Measurements from ENCODE around the gene FGFR3.

The FGFR3 gene

DNA sequence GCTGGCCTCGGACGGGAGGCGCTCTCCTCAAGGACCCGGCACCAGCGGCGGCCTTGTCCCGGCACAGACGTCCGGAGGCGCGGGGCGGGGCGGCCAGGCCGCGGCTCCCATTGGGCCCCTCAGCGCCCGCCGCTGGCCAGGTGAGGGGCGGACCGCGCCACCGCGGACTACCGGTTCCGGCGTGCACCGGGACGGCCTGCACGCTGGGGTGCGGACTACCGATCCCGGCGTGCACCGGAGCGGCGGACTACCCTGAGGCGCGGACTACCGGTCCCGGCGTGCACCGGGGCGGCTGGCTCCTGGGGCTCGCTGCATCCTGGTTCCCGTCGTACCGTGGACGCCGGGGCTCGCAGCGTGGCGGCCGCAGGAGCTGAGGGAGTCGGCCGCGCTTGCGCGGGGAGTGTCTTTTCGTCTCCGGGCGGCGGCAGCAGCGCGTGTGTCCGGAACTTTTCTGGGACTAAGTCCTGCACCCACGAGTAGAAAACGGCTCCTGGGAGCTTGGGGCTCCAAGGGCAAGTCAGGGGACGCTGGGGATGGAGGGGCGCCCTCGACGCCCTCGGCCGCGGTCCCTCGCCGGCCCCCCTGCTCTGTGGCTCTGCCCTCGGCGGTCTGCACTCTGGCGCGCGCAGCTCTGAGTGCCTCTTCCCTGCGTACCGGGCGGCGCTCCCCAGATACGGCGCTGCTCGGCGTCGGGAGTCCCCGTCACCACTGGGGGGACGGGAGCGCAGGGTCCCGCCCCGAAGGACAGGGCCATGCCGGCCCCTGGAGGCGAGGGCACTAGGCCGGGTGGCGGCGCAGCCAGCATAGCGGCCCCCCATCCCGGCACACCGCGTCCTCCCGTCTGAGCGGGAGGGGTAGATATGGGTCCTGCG lies 63.2 kb downstream of the FGFR3 start, which contains the start of gene LETM1:
TSS of gene LETM1 (minus strand) at position 86 of the 872 bp plus-strand sequence. CDS start 206 bp downstream, outside the sequence.
- in situ Hi-C loops (cut with HindIII; ENCODE audit: low pct_unique_long_range_greater_than_20kb, low sequenced_read_pairs), result no loop called here
- no peak for TF ChIP-seq JUND (IDR thresholded peaks at IDR 0.05; ENCODE audit: low read depth)
- peak; percentile 96 to 97 for DNase-seq (ENCODE audit: low read depth in 1 of 2, low spot score in 1 of 2)

DNA sequence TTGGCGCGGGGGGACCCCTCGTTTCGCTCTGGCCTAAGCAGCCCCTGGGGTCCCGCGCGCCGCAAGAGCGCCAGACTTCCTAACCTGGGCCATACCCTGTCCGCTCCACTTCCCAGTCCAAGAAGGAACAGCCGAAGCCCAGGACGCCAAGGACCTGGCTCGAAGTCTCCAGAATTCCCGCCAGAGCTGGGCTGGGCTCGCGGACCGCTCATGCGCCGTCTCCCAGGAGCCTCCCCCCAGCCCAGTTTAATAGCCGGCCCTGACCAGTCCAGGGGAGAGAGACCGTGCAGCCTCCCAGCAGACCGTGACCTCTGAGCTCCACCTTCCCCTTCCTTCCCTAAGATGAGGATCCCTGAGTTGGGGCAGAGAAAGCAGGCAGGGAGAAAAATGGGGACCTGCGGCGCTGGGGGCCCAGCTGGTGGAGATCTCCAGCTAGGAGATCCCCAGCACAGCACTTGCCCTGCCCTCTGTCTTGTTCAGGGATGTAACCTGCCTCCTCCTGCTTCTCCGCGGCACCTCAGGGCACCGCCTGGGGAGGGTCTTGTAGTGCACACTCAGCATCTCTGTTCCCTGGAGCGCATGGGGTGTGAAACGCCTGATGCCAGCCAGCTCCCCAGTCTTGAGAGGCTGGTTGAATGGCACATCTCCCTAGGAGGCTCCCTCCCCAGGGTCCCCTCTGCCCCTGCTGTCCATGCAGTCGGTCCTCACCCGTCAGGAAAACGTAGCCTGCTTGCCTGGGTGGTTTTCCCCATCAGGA lies 64.0 kb downstream of the FGFR3 start:
- peak in 1 of 2 experiments; percentile 43 for DNase-seq (ENCODE audit: low read depth in 1 of 2, low spot score in 1 of 2)
- no peak for TF ChIP-seq JUND (IDR thresholded peaks at IDR 0.05; ENCODE audit: low read depth)
- in situ Hi-C loops (cut with HindIII; ENCODE audit: low pct_unique_long_range_greater_than_20kb, low sequenced_read_pairs), result no loop called here

GRCh38 chr4:1857931-1858330 lies 64.8 kb downstream of the FGFR3 start:
- in situ Hi-C loops (cut with HindIII; ENCODE audit: low pct_unique_long_range_greater_than_20kb, low sequenced_read_pairs), result no loop called here
- no peak for DNase-seq (ENCODE audit: low read depth in 1 of 2, low spot score in 1 of 2)
- no peak for TF ChIP-seq JUND (IDR thresholded peaks at IDR 0.05; ENCODE audit: low read depth)
